Jurkat, Clone E6-1 (cell line): ENCODE measurements around the gene PRDM2.
"Not testable (repeated sequence)": the region's sequence is repeated elsewhere in the genome, so short reads cannot be mapped to it uniquely, and the experiment has no call there.

Experiments
- DNase-seq: peaks from one replicate; pipeline ENCODE4 v3.0.0-alpha.2; 2011; ENCODE audit warnings: low read depth, low spot score
- H3K4me3 ChIP-seq: 2 replicates; pipeline ENCODE4 v1.5.1; 2011; ENCODE audit warnings: mild to moderate bottlenecking, low read length, control low read depth, moderate library complexity

Gene PRDM2

DNA sequence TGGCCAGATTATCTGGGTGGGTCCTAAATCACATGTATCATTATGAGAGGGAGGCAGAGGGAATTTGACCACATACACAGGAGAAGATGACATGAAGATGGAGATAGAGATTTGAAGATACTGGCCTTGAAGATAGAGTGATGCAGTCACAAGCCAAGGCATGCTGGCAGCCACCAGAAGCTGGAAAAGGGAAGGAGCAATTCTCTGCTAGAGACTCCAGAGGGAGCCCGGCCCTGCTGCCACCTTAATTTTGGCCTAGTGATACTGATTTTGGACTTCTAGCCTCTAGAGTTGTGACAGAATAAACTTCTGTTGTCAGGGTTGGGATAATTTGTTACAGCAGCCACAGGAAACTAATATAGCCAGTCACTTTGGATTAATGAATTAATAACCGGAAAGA lies 2.2 kb upstream of the PRDM2 start:
- DNase-seq = no peak
- H3K4me3 ChIP-seq = no peak overlapping the region

DNA sequence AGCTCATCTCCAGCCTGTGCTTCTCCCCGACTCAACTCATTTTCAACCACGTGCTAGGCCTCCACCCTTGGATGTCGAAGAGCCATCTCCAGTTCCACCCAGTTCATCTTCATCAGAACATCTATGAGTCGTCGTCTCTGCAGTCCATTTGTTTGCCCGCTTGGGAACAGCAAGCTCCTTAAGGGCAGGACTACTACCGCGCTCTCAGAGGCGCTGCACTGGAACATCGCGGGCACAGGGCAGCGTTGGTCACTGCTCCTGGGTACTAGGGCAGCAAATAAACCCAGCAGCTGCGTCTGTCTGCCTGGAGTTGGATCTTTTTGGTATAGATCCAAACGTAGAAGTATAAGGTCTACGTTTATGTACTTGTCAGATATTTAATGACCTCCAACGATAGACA lies 478 bp upstream of the PRDM2 start:
- peak overlapping the region; percentile 58 for H3K4me3 ChIP-seq

DNA sequence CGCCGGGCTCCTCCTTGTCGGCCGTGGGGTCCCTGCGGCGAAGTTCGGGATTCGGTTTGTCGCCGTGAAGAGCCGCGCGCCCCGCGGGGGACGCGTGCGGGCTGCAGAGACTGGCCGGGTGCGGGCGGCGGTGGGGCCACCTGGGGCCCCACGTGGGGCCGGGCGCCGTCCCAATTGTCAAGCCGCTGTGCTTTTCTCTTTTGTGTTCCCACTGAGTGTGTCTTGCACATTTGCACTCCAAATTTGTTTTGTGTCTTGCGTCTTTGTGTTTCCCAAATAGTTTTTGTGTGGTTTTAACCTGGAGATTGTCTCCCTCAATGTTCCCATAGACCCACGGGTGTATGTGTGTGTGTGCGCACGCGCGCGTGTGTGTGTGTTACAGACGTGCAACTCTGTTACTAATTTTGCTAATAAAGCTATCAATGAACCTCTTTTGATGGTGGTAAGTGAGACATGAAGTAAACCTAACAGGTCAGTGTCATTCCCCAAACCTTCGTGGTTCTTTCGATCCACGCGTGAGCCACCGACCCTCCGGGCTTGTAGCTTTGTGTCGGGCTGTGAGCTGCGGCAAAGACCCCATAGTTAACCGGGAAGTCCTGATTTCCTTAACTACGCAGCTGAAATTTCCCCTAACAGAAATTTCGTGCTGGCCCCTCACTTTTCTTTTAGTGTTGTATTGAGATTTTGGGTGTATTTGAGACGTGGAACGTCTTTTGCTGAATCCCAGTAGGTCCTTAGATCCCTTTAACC lies 708 bp downstream of the PRDM2 start:
- no peak for DNase-seq

More for the DNA sequence above, 478 bp upstream of the PRDM2 start:
- DNase-seq = no peak

DNA sequence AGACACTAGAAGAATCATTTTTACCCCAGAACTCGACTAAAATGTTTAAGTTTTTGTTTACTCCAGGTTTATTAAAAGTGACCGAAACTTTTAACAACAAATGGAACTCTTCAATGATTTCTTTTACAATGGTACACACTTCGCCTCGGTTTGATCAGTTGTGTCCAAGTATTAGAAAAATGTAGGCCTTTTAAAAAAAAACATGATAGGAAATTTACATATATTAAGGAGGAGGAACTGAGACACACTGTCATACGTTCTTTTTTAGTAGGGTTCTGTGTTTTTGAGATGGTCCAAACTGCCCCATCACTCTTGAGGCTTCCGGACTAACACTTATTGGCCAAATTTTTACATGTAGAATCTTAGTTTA lies 1.3 kb downstream of the PRDM2 start:
- DNase-seq = no peak
- H3K4me3 ChIP-seq = no peak overlapping the region

More for the DNA sequence above, 708 bp downstream of the PRDM2 start:
- peak overlapping the region; percentile 58 for H3K4me3 ChIP-seq

DNA sequence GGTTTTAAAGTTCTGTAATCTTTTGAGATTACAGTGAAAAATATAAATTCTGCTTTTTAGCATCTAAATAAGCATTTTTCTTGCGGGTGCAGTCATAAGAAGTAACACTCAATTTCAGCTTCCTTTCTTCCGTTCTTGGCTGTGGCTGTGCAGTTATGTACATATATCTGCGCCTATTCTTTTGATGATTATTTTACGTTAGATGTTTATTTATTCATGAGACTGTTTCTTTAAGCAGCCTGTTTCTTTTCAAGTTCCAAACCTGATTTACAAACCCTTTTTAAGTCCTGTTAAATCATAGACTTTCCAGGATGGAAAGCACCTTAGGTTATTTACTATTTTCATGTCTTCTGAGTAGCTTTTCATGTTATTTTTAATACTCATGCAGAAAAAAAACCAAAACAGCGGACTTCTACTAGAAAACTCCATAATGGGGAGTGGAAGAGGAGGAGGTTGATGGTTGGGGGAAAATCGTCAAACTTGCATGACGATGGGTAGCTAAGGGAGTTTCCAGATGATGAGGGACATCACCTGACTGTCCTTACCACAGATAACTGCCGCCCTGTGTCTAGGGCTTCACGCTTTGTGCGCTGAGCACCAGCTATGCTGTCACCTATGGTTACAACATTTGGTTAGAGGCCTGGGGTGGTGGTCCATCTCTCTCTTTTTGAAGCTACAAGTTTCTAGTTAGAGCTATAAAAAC lies 2.6 kb downstream of the PRDM2 start:
- H3K4me3 ChIP-seq = no peak overlapping the region
- no peak for DNase-seq

DNA sequence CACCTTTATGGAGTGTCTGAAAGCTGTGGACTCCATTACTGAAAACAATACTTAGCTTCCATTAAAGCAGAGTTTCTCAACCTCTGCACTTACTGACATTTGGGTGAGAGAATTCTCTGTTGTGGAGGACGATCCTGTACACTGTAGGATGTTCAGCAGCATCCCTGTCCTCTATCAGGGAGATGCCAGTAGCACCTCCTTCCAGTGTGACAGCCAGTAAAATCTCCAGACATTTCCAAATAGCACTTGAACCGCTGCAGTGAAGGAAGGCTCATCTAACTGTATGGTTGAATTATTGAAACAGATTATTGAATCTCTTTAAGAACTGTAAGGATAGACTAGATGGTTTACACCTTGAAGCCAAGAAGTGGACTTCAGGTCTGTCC lies 3.1 kb downstream of the PRDM2 start:
- H3K4me3 ChIP-seq = no peak overlapping the region
- DNase-seq = no peak

DNA sequence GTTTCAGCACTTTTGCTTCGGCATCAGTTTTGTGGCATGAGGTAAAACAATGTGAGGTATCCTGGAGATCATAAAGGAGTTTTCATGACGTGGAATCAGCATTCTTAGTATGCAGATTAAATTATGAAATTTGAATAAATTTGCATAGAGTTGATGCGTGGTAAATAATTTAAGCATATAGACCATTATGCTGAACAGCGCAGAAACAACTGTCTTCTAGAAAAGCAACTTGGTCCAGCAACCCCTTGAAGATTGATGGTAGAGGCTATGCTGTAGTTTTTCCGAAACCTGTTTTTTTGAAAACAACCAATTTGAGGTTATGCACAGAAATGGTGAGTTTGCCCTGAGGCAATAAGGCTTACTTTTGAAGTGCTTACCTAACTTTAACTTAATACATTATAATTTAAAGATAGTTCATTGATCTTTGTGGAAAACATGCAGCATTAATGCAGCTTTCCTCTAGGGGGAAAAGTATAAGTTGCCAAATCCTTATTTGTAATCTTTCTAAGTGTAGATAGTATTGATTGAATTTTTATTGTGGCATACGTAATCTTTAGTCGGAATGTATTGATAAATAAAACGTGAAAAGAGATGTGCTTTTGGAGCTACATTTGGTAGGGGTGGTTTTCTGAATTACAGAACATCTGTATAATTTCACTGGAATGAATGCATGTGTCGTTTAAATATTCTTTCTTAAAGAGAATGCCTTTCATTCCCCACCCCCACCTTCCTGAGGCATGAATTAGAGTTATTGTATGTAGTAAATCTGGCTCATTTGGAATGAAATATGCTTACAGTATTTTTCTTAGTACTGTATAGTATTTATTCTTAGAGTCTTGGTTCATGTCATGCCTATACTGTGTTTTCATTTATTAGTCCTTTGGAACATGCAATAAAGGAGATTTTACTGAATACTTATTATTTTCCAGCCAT lies 3.8 kb downstream of the PRDM2 start:
- DNase-seq = no peak
- no peak overlapping the region for H3K4me3 ChIP-seq

DNA sequence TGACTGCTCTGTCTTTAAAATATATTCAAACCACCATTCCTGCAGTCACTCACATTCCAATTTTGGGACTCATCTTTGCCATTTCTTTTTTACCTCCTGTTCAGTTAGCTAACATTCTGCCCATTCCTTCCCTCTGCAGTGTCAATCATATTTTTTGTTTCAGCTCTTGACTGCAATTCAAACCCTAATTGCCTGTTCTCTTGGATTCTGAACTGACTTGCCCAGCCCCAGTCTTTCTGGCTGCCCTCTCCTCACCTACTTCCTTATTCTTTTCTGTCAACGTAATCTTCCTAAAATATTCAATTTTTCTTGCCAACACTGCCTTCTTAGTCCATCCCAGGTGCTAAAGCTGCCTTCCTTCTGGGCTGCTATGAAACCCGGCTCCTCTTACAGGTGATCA lies 6.1 kb downstream of the PRDM2 start:
- no peak overlapping the region for H3K4me3 ChIP-seq
- DNase-seq = no peak

DNA sequence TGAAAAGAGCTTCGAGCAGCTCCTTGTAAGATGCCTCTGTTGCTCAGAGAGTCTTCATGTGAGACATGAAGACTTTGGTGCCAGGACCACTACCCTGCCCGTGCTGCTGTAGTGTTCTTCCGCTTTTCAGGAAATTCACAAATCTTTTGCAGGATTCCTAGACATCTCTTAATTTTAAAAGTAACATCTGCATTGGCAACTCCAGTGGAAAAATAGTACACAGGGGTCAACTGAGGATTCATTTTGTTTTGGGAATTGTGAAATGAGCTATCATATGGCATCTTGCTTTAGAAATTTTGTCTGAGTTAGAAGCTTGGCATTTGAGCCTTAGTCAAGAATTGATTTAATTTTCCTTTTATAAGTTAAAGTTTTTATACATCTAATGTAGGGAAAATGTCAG lies 7.2 kb downstream of the PRDM2 start:
- no peak overlapping the region for H3K4me3 ChIP-seq
- DNase-seq = no peak

DNA sequence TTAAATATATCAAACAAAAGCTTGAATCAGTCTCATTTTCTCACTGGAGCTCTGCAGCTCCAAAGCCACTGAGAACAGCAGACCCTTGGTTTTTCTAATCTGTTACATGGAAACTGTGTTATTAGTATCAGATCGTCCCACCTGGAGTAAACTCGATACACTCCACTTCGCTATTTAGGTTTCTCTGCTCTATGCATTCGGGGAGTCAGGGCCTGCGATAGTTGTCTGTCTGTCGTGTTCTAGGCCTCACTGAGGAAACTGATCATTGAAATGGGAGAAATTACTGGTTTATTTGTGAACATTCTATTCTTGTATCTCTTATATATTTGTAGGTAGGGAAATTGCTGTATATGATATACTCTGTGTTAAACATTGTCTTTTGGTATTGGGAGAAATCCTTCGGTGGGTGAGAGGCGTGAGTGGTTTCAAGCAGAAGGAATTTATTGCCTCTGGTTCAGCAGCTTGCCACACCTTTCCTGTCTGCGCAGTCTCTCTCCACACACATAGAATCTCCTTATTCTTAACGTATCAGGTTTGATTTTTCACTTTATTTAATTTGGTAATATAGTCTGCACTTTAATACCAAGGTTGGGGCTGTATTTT lies 8.5 kb downstream of the PRDM2 start:
- no peak for DNase-seq
- H3K4me3 ChIP-seq = no peak overlapping the region

DNA sequence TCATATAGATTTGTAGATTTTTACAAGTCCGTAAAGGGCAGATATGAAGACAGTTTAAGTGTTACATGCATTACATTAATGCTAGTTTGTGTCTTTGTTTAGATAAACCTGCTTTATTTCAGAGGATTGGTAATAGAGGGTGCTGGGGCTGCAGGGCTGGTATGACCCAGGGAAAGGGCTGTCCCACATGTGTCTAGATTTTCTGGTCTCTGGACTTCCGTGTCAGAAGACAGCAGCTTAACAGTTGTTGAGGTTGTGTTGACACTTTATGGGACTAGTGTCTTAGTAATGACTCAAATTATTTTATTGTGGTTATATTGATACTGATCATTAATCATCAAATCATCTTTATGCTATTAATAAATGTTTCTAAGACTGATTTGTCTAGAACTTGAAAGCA lies 10.1 kb downstream of the PRDM2 start:
- no peak overlapping the region for H3K4me3 ChIP-seq
- no peak for DNase-seq

DNA sequence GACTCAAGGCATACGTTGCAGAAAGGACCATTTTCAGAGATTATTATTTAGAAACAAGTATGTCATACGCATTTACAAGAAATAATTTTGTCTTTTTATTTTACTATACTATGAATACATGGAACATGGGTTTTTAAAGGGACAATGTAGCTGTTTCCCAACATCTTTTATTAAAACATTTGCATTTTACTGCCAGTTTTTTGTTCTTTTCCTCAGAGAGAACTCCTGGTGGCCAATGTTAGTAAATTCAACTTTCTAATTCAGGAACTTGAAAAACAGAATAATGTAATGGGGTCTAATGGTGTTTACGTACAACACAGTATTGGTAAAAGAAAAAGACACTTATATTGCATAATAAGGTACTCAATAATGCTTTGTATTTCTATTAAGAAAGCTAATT lies 14.9 kb downstream of the PRDM2 start:
- no peak for DNase-seq
- H3K4me3 ChIP-seq = no peak overlapping the region

DNA sequence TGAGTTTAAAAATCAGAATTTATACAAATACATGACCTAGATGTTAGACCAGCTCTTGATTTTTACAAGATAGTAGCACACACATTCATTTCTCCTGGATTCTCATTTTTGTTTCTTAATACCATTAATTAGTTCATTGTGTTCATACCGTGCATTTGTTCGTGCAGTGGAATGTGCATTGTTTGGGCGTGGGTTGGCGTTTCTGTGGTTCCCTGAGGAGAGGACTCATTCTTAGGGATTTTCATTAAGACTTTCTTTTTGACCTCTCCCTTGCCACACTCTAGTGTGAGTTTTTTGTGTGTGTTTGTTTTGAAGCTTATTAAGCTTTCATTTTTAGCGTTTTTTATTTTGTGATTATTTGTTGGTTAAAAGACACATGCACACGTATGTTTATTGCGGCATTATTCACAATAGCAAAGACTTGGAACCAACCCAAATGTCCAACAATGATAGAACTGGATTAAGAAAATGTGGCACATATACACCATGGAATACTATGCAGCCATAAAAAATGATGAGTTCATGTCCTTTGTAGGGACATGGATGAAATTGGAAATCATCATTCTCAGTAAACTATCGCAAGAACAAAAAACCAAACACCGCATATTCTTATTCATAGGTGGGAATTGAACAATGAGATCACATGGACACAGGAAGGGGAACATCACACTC lies 15.8 kb downstream of the PRDM2 start:
- H3K4me3 ChIP-seq, DNase-seq: not testable (repeated sequence)

DNA sequence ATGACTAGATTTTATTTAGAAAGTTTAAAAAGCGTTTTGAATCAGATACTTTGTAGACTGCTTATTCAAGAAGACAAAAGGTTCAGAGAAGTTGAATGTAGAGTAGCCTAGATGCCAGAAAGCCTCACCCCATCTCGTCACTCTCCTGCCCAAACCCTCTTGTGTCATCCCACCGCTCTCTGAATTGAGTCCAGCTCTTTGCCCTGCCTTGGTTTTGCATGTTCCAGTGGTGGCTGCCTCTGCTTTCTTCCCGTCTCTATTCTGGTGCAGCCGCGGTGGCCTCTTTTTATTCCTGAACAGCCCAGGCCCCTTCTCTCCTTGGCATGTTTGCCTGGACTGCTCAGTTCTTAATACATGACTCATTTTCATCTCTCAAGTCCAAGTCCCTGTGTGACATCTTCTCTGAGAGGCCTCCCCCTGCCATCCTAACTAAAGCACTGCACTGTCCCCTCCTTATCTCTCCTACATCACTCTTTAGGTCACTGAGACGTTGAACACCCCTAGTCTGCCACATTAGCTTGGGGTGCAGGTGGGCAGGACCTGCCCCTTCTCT lies 22.9 kb downstream of the PRDM2 start:
- no peak overlapping the region for H3K4me3 ChIP-seq

DNA sequence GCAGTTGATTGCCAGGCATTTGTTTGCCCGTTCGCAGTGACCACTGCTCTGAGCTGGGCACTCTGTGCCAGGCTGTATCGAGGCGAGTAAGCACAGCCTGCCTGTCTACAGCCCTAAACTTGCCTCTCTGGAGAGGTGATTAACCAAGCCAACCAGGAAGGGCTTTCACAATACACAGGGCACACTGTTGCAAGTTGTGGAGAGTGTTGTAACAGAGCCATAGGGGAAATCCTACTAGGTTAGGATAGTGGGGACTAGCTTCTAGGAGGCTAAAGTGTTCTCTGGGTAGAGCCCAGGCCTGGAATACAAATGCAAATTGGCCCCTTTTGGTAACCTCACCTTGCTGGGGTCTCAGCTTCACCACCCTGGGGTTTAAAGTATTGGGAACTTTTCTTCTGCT lies 23.8 kb downstream of the PRDM2 start:
- DNase-seq = no peak
- no peak overlapping the region for H3K4me3 ChIP-seq

More for the DNA sequence above, 22.9 kb downstream of the PRDM2 start:
- no peak for DNase-seq

DNA sequence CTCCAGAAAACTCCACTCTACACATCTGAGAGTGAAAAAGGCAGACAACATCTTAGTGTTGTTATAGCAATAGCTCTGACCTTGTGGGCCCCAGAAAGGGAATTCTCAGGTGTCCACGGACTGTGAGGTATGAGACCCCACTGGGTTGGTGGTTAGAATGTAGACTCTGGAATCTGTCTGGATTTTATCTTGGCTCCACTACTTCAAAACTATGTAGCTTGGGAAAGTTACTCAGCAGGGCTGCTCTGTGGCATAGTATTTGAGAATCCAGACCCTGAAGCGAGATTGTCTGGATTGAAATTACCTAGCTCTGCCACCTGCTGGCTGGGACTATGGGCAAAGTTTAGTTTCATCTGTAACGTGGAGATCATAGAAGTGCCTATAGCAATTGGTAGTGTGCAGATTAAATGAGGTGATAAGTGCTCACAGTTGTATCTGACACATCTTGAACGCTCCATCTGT lies 25.8 kb downstream of the PRDM2 start:
- peak; percentile 56 for DNase-seq
- no peak overlapping the region for H3K4me3 ChIP-seq

DNA sequence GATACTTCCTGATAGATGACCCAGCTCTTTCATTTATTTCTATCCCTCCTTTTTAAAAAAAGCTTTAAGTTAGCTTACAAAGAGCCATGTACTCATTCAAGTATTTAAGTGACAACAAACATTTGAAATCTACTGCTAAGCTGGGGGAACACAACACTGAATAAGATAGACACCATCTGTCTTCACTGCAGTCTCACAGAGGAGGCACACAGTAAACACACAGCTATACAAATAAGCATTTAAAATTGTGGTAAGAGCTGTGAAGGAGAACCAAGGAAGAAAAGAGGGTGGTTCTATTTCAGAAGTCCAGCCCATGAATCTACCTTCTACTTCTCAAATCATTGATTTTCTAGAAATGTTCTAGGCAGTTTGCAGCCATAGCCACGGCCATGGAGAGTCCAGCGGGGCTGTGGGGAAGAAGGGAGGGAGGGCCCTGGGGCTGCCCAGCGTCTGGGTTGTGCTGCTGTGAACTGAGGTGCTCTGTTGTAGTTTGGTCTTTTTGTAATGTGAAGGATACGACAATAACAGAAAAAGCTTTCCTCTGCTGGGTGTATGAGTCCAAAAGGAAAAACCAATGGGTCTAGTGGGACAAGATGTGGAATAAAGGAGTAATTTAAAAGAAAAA lies 28.2 kb downstream of the PRDM2 start:
- no peak overlapping the region for H3K4me3 ChIP-seq
- DNase-seq = no peak

DNA sequence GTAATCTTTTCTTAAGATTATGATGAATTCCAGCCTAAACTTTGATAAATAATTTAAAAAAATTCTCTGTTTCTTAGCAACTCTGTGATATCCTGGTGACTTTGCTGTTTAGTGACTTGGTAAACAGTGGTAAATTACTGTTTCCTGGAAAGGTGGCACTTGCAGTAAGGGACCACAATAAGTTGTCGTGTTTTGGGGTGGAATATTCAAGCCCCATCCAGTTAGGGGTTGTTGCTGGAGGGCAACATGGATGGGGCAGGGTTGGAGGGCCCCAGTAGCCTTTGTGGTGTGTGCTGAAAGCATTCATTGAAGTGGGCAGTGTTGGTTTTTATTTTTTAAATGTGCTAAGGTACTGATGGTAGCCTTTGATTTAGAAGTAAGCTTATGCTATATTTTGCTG lies 30.3 kb downstream of the PRDM2 start:
- no peak for DNase-seq
- no peak overlapping the region for H3K4me3 ChIP-seq
